ENCODE results near the gene CDC42EP1.
A peak's percentile ranks its signal among the peaks of the same experiment; 100 is the strongest.

GRCh38 chr22:37519268-37520195 lies 40.7 kb upstream of the CDC42EP1 start, which contains the start of gene CARD10:
- TF ChIP-seq POLR2A (IDR thresholded peaks at IDR 0.05) (peak; percentile 55), CTCF (IDR thresholded peaks at IDR 0.05) (no peak)
